Vagina (tissue), 2 donors: ENCODE data around the gene ASCL2. TPM values are rescaled to one million over a fixed set of nuclear protein-coding genes. Genes with fewer than 3 reads are reported as not detected.
"Not testable (repeated sequence)": the region's sequence is repeated elsewhere in the genome, so short reads cannot be mapped to it uniquely, and the experiment has no call there.

Source experiments
- DNase-seq, 2 donors: peaks; one replicate each; pipeline ENCODE4 v3.0.0-alpha.2; 2017; ENCODE audit errors: extremely low spot score in 2 of 2
- H3K27ac ChIP-seq: fragments of 200-600 bp; sonication (generic); one replicate; pipeline ENCODE4 v1.5.1; 2019
- H3K27me3 ChIP-seq: fragments of 200-600 bp; sonication (generic); one replicate; pipeline ENCODE4 v1.5.1; 2019
- H3K36me3 ChIP-seq, 2 donors: fragments of 200-600 bp; sonication (generic); one replicate each; pipeline ENCODE4 v1.5.1; 2017 to 2019
- H3K4me1 ChIP-seq: fragments of 200-600 bp; sonication (generic); one replicate; pipeline ENCODE4 v1.5.1; 2019
- H3K4me3 ChIP-seq, 2 donors: fragments of 200-600 bp; sonication (generic); 1 replicate in 1 of 2; 2 replicates in 1 of 2; pipeline ENCODE4 v1.5.1; 2016 to 2019
- H3K9me3 ChIP-seq: fragments of 200-600 bp; sonication (generic); one replicate; pipeline ENCODE4 v1.5.1; 2019
- CTCF ChIP-seq, 3 experiments: fragments of 450-650 bp in 2 of 3; fragments of 200-600 bp in 1 of 3; sonication (generic) in 1 of 3; IDR thresholded peaks; one replicate each; pipeline ENCODE4 v1.5.1; 2017 to 2019; ENCODE audit warnings: antibody characterized with exemption in 3 of 3, mild to moderate bottlenecking in 2 of 3, moderate library complexity in 2 of 3
- POLR2A ChIP-seq, 2 donors: fragments of 450-650 bp; IDR thresholded peaks; one replicate each; pipeline ENCODE4 v1.6.1; 2017; ENCODE audit warnings: antibody characterized with exemption in 2 of 2, mild to moderate bottlenecking in 2 of 2, moderate library complexity in 2 of 2
- POLR2AphosphoS5 ChIP-seq, 2 donors: sonication (generic); formaldehyde crosslinking; IDR thresholded peaks; one replicate each; pipeline ENCODE4 v1.9.0; 2017; ENCODE audit warnings: antibody characterized with exemption in 2 of 2, mild to moderate bottlenecking in 2 of 2, low read depth in 1 of 2; ENCODE audit not compliant: insufficient read depth in 1 of 2
- intact Hi-C: fragments of 100-400 bp; cut with DNase I; formaldehyde crosslinking; loops from one replicate; pipeline ENCODE4 v1.15.1; 2023
- total RNA-seq: library from RNA; depleted of rRNA; stranded (reverse); fragments of >200 nt; gene quantifications from one replicate; pipeline ENCODE4 v1.2.3, GENCODE V29; 2016

Gene ASCL2
- total RNA-seq, 1 donor from 2014 or later, result 3.7 TPM

- H3K9me3 ChIP-seq, result no peaks in the 10 kb centered on the region
- no peaks in the 10 kb centered on the region for H3K36me3 ChIP-seq
- no peak for TF ChIP-seq CTCF (IDR thresholded peaks at IDR 0.05)
- no peak for TF ChIP-seq POLR2A (IDR thresholded peaks at IDR 0.05)
- TF ChIP-seq POLR2AphosphoS5 (IDR thresholded peaks at IDR 0.05; ENCODE audit: insufficient read depth in 1 of 2, low read depth in 1 of 2), result no peak
- no peak overlapping the region for H3K27ac ChIP-seq
- no peak for DNase-seq
- H3K4me3 ChIP-seq, result no peak overlapping the region
- intact Hi-C loops, result no loop called here
- H3K27me3 ChIP-seq, result no peaks in the 10 kb centered on the region
- no peaks in the 10 kb centered on the region for H3K4me1 ChIP-seq
Measured at GRCh38 chr11:2290351-2290841, 20.0 kb upstream of the ASCL2 start.

GRCh38 chr11:2289859-2290258 lies 19.5 kb upstream of the ASCL2 start:
- Histone ChIP-seq H3K27ac (no peak overlapping the region), H3K36me3 (no peaks in the 10 kb centered on the region), H3K27me3 (no peaks in the 10 kb centered on the region), H3K4me3 (no peak overlapping the region), H3K4me1 (no peaks in the 10 kb centered on the region), H3K9me3 (no peaks in the 10 kb centered on the region)
- DNase-seq, result no peak
- TF ChIP-seq POLR2A (IDR thresholded peaks at IDR 0.05) (no peak), CTCF (IDR thresholded peaks at IDR 0.05) (no peak), POLR2AphosphoS5 (IDR thresholded peaks at IDR 0.05; ENCODE audit: insufficient read depth in 1 of 2, low read depth in 1 of 2) (no peak)
- intact Hi-C loops, result no loop called here

GRCh38 chr11:2289350-2289749 lies 19.0 kb upstream of the ASCL2 start:
- intact Hi-C loops, result no loop called here
- TF ChIP-seq CTCF (IDR thresholded peaks at IDR 0.05) (no peak), POLR2A (IDR thresholded peaks at IDR 0.05) (no peak), POLR2AphosphoS5 (IDR thresholded peaks at IDR 0.05; ENCODE audit: insufficient read depth in 1 of 2, low read depth in 1 of 2) (no peak)

GRCh38 chr11:2287091-2287490 lies 16.7 kb upstream of the ASCL2 start:
- Histone ChIP-seq H3K36me3 (no peaks in the 10 kb centered on the region), H3K27ac (no peak overlapping the region), H3K9me3 (no peaks in the 10 kb centered on the region), H3K4me1 (no peaks in the 10 kb centered on the region), H3K4me3 (no peak overlapping the region), H3K27me3 (no peaks in the 10 kb centered on the region)
- intact Hi-C loops, result no loop called here
- no peak for DNase-seq
- TF ChIP-seq POLR2A (IDR thresholded peaks at IDR 0.05), result no peak
- TF ChIP-seq POLR2AphosphoS5 (IDR thresholded peaks at IDR 0.05; ENCODE audit: insufficient read depth in 1 of 2, low read depth in 1 of 2), result no peak
- no peak for TF ChIP-seq CTCF (IDR thresholded peaks at IDR 0.05)

More at GRCh38 chr11:2289350-2289749, 19.0 kb upstream of the ASCL2 start:
- no peak for DNase-seq
- H3K27me3 ChIP-seq, result no peaks in the 10 kb centered on the region
- H3K27ac ChIP-seq, result no peak overlapping the region
- no peaks in the 10 kb centered on the region for H3K4me1 ChIP-seq
- H3K4me3 ChIP-seq, result no peak overlapping the region
- H3K9me3 ChIP-seq, result no peaks in the 10 kb centered on the region
- no peaks in the 10 kb centered on the region for H3K36me3 ChIP-seq

- H3K27me3 ChIP-seq, H3K27ac ChIP-seq, H3K4me3 ChIP-seq, H3K4me1 ChIP-seq, intact Hi-C loops, H3K9me3 ChIP-seq, H3K36me3 ChIP-seq, DNase-seq: not testable (repeated sequence)
Measured at GRCh38 chr11:2286350-2286749, 16.0 kb upstream of the ASCL2 start.
